Fibroblast of mammary gland (primary cell): ENCODE data around the gene JAKMIP1.

Experiments
- DNase-seq: peaks from one replicate; pipeline ENCODE4 v3.0.0-alpha.2; 2010; ENCODE audit warnings: low read depth
- H3K4me3 ChIP-seq: 2 replicates; pipeline ENCODE4 v1.5.1; 2011; ENCODE audit warnings: low read depth, mild to moderate bottlenecking, low read length, moderate library complexity; ENCODE audit not compliant: control insufficient read depth
- TF ChIP-seq, protein P1 (sequence below): conservative IDR thresholded peaks from 2 replicates; pipeline ENCODE4 v1.5.1; 2011; ENCODE audit warnings: low read depth, low read length, inconsistent platforms; ENCODE audit not compliant: control insufficient read depth, insufficient read depth

The JAKMIP1 gene

DNA sequence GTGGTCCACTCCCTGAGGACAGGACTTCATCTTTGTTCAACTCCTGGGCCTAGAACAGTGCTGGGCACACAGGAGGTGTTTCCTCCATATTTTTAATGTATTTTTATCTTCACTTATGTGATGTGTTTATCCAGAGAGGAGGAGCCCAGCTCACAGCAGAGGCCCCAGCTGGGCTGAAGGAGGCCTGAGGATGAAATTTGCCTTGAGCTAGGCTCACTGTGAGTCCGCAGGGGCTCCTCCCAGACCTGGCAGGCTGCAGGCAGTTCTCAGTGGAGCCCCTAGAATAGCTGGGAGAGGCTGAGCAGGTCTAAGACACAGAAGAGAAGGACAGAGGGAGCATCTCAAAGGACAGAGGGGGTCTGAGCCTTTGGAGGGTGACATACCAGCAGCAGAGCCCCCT lies 208.9 kb downstream of the JAKMIP1 start:
- no peak for DNase-seq
- no peak overlapping the region for H3K4me3 ChIP-seq
- TF ChIP-seq, protein P1, sequence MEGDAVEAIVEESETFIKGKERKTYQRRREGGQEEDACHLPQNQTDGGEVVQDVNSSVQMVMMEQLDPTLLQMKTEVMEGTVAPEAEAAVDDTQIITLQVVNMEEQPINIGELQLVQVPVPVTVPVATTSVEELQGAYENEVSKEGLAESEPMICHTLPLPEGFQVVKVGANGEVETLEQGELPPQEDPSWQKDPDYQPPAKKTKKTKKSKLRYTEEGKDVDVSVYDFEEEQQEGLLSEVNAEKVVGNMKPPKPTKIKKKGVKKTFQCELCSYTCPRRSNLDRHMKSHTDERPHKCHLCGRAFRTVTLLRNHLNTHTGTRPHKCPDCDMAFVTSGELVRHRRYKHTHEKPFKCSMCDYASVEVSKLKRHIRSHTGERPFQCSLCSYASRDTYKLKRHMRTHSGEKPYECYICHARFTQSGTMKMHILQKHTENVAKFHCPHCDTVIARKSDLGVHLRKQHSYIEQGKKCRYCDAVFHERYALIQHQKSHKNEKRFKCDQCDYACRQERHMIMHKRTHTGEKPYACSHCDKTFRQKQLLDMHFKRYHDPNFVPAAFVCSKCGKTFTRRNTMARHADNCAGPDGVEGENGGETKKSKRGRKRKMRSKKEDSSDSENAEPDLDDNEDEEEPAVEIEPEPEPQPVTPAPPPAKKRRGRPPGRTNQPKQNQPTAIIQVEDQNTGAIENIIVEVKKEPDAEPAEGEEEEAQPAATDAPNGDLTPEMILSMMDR: no peak

DNA sequence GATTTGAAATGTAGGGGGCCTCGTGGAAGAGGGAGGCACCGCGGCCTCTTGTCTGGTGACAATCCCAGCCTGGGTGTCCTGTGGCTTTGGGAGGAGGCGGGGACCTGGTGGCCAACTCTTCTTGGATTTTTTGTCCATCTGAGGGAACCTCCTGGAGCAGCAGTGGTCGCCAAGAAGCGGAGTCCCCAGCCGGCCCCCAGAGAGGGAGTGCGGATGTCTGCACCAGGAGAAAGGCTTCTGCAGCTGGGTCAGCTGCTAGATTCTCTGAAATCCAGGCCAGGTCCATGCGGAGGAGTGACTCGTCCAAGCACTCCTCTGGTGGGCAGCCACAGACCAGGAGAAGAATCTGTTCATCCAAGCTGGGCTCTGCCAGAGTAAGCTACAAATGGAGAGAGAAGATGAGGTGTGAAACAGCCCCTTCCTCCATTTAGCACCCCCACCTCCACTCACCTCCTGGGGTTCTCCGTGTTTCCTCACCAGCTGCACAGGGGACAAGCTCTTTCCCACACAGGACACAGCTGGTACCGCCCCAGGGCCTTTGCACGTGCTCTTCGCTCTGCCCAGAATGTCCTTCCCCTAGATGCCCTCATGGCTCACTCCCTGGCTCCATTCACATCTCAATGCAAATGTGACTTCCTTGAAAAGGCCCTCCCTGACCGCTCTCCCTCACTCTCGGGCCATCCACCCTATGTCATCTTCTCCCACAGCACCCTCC lies 209.7 kb downstream of the JAKMIP1 start:
- no peak for DNase-seq
- TF ChIP-seq, protein P1: no peak

DNA sequence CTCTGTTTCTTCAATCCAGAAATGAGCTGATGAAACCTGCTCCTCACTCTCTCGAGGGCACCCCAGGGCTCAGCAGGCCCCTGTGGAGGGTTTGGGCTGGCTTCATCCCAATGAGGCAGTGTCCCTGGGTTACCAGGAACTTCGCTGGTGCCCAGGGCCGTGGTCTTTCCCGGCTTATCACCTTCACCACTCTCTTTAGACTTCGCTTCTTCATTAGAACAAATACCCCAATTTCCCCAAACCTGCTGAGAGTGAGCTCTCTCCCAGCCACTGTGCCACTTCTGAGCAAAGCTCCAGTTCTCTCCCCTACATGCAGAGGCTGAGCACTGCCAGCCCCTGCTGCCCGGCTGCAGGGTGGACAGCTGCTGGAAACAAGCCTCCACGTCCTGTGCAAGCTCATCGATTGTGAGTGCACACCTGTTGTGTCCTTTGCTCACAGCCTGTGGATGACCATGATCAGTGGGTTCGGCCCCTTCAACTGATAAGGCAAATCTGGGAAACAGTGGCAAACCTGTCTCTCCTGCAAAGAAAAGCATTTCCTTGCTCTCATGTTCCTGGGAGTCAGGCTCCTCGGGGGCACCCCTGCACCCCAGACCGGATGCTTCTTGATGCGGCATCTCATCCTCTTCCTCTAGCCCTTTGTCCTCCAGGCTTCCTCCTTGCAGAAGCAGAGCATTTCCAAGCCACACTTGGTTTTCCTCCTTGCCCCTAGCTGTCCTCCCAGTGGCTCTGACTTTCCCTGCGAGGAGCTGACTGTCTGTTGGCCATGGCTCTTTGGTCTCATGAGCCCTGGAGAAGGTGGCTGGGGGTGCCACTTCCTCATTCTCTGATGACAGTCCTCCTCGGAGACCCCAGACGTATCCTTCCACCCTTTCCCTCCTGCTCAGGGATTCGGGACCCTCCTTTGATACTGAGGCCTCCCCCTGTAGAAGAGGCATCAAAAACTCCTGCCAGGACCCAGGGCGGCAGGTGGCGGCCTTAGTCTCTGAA lies 210.8 kb downstream of the JAKMIP1 start:
- TF ChIP-seq, protein P1: no peak
- DNase-seq: no peak
- H3K4me3 ChIP-seq: no peak overlapping the region

More for the DNA sequence above, 209.7 kb downstream of the JAKMIP1 start:
- no peak overlapping the region for H3K4me3 ChIP-seq

DNA sequence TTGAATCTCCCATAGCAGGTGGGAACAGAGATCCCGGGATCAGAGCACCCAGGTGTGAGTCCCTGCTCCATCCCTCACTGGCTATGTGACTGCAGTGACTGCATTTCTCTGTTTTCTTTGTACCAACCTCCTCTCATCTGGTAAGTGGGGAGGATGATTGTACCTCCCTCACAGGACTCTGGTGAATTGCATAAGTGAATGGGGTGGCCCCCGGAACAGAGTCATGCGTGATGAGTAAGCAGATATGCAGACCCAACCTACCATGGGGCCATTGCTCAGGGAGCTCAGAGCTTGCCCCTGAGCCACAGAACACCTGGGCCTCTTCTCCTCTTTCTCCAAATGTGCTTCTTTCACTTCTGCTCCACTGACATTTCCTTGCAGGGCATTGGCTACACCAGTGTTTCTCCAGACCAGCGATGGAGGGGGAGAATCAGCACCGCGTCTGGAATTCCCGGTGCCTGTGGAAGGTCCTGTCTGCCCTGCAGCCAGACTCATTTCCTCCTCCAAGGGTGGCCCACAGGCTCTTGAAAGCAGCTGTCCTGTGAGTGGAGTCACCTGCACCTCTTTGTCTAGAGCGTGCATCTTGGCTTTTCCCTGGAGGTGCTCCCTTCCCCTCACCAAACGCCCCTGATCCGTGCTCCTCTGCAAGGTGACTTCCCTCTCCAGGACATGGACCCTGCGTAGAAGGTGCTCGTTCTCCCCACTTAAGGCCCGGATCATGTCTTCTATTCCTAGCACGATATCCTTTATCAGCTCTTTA lies 212.1 kb downstream of the JAKMIP1 start:
- H3K4me3 ChIP-seq: no peak overlapping the region
- TF ChIP-seq, protein P1: no peak
- no peak for DNase-seq

DNA sequence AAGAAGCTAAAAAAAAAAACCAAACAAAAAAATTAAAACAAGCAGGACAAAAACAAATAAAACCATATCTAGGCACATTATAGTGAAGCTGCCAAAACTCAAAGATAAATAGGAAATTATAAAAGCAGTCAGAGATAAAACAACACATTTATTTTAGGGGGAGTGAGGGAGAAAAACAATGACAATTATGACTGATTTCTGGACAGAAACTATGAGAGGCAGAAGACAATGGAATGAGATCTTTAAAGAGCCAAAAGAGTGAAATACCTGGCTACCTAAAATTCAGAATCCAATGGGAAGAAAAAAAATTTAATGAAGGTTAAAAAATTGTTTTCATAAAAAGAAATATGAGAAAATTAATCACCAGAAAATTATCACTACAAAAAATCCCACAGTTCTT lies 215.5 kb downstream of the JAKMIP1 start:
- H3K4me3 ChIP-seq: no peak overlapping the region
- TF ChIP-seq, protein P1: no peak
- no peak for DNase-seq

DNA sequence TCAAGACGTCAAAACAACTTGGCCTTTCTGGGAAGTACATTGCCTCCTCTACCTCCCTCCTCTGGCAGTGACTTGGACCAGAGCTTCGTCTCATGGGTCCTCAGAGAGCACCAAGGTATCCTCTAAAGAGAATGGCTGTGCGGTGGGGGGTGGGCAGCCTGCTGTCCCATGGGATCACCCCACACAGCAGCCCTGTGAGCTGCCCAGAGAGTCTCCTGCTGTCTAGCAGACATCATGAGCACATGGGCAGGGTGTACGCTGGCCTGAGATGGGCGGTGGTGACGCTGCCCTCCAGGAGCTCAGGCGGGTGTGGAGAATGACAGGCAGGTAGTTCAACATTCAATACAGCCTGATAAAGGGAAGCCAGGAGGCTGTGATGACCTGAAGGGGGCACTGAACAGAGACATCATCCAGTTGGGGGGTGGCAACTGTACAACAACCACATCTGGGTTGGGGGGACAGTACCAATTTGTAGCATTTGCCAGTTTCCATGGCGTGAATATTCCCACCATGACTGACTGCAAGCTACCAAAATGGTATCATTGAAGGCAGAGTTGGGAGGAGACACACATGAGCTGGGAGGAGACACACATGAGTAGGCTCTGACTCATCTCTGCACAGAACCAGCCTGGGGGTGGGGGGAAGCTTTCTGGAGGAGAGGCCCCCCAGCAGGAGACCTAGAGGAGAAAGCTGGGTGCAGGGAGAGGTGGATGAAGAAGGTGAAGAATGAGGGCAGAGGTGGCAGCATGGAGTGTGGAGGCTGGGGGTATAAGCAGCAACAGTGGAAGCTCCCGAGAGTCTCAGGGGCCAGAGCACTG lies 218.0 kb downstream of the JAKMIP1 start:
- H3K4me3 ChIP-seq: no peak overlapping the region
- no peak for DNase-seq
- TF ChIP-seq, protein P1: no peak
